Brain microvascular endothelial cell (primary cell): ENCODE results near the gene ZNF557.
A peak's percentile ranks its signal among the peaks of the same experiment; 100 is the strongest.

ENCODE experiments used
- DNase-seq: peaks from one replicate; pipeline ENCODE4 v3.0.0-alpha.2; 2020
- H3K27ac ChIP-seq: fragments of 250-450 bp; sonication (Bioruptor Pico); 2 replicates; pipeline ENCODE4 v1.5.1; 2020; ENCODE audit warnings: mild to moderate bottlenecking, moderate library complexity
- H3K27me3 ChIP-seq: fragments of 250-450 bp; sonication (Bioruptor Pico); replicated peaks from 2 replicates; pipeline ENCODE4 v1.5.1; 2020; ENCODE audit warnings: mild to moderate bottlenecking
- H3K36me3 ChIP-seq: fragments of 250-450 bp; sonication (Bioruptor Pico); replicated peaks from 2 replicates; pipeline ENCODE4 v1.5.1; 2020; ENCODE audit warnings: mild to moderate bottlenecking
- H3K4me3 ChIP-seq: 2 replicates; pipeline ENCODE4 v1.5.1; 2011; ENCODE audit warnings: low read depth, mild to moderate bottlenecking, control low read depth, low read length, moderate library complexity
- in situ Hi-C: cut with HindIII; loops from 2 replicates; pipeline ENCODE4 v1.10.0; 2017; ENCODE audit warnings: low sequenced_read_pairs, low pct_ligation_motif_present
- TF ChIP-seq, protein P1 (sequence below): IDR thresholded peaks from 2 replicates; pipeline ENCODE4 v1.5.1; 2011; ENCODE audit warnings: low read depth, mild to moderate bottlenecking, moderate library complexity, low read length, control low read depth, inconsistent platforms; ENCODE audit errors: missing control alignments

The ZNF557 gene

DNA sequence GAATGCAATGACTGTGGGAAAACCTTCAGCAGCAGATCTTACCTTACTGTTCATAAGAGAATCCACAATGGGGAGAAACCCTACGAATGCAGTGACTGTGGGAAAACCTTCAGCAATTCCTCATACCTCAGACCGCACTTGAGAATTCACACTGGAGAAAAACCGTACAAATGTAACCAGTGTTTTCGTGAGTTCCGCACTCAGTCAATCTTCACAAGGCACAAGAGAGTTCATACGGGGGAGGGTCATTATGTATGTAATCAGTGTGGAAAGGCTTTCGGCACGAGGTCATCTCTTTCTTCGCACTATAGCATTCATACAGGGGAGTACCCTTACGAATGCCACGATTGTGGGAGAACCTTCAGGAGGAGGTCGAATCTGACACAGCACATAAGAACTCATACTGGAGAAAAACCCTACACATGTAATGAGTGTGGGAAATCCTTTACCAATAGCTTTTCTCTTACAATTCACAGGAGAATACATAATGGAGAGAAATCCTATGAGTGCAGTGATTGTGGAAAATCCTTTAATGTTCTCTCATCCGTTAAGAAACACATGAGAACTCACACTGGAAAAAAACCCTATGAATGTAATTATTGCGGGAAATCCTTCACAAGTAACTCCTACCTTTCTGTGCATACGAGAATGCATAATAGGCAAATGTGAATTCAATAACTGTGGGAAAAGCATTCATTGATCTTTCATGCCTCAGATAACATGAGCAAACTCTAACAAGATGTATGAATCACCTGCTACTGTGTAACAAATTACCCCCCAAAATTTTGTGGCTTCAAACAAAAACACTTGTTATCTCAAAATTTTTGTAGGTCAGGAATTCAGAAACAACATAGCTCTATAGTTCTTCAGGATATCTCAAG, 13.8 kb downstream of the ZNF557 start:
- DNase-seq: peak; percentile 5
- in situ Hi-C loops: no loop called here
- H3K27ac ChIP-seq: no peak overlapping the region
- peaks cover 63% of the 10 kb centered on the region for H3K36me3 ChIP-seq
- H3K27me3 ChIP-seq: no peaks in the 10 kb centered on the region
- TF ChIP-seq, protein P1, sequence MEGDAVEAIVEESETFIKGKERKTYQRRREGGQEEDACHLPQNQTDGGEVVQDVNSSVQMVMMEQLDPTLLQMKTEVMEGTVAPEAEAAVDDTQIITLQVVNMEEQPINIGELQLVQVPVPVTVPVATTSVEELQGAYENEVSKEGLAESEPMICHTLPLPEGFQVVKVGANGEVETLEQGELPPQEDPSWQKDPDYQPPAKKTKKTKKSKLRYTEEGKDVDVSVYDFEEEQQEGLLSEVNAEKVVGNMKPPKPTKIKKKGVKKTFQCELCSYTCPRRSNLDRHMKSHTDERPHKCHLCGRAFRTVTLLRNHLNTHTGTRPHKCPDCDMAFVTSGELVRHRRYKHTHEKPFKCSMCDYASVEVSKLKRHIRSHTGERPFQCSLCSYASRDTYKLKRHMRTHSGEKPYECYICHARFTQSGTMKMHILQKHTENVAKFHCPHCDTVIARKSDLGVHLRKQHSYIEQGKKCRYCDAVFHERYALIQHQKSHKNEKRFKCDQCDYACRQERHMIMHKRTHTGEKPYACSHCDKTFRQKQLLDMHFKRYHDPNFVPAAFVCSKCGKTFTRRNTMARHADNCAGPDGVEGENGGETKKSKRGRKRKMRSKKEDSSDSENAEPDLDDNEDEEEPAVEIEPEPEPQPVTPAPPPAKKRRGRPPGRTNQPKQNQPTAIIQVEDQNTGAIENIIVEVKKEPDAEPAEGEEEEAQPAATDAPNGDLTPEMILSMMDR: no peak
- no peak overlapping the region for H3K4me3 ChIP-seq

DNA sequence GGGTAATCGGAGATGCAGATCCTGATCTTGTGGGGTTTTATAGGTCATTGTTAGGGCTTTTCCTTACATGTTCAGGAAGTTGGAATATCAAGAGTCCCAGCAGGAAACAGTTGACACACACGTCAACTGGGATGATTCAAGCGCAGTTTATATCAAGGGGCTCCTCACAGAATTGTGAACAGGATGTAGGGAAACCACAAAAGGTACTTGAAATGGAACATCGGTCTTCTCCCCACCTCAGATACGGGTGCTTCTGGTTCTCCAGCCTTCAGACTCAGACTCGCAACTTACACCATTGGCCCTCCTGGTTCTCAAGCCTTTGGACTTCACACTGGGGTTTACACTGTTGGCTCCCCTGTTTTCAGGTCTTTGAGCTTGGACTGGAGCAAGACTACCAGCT, 19.5 kb downstream of the ZNF557 start:
- in situ Hi-C loops: no loop called here
- Histone ChIP-seq H3K4me3 (no peak overlapping the region), H3K36me3 (peaks cover 8% of the 10 kb centered on the region), H3K27me3 (no peaks in the 10 kb centered on the region), H3K27ac (no peak overlapping the region)
- TF ChIP-seq, protein P1: no peak
- DNase-seq: no peak

DNA sequence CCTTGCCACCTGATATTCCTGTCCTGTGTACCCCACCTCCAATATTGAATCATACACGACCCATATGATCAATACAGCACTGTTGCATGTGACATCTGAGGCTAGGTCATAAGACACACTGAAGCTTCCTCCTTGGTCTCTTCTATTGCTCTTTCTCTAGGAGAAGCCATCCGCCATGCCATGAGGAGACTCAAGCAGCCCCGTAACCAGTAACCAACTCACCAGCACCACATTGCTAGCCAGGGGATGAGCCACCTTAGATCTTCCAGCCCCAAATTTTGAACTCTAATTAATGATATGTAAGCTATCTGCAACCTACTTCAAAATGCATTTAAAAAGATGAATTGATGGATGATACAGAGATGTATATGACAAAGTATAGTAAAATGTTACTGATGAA, 28.6 kb downstream of the ZNF557 start:
- Histone ChIP-seq H3K27me3 (no peaks in the 10 kb centered on the region), H3K4me3 (no peak overlapping the region), H3K27ac (no peak overlapping the region), H3K36me3 (no peaks in the 10 kb centered on the region)
- no peak for DNase-seq
- TF ChIP-seq, protein P1: no peak
- in situ Hi-C loops: no loop called here

DNA sequence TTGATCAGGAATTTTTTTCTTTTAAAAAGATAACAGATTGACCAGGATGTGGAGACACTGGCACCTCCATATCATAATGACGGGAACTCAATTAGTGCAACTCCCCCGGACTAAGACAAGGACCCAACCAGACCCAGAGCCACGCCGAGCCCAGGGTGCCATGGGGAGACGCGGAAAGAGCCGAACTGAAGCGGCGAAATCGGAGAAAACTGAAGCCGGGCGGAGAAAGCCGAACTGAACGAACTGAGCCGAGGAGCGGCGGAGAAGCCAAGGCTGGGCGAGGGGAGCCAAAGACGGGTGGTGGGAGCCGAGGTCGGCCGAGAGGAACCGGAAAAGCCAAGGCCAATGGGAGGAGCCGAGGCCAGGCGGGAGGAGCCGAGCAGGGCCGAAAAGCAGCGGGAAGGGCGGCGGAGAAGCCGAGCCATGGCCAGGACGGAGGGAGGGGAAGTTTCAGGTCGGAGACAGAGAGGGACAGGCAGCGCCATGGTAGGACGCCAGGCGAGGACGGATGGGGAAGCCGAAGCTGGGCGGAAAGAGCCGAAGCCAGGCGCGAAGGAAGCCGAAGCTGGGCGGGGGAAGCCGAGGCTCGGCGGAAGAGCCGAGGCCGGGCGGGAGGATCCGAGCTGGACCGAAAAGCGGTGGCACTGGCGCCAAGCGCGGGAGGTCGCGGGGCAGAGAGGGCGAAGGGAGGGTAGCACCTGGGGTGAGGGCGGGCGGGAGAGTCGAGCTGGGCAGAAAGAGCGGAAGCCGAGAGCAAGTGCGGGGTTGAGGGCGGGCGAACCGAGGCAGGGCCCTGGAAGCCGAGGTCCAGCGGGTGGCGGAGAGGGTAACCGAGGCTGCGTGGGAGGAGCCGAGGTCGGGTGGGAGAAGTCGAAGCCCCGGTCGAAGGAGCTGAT, 29.4 kb downstream of the ZNF557 start:
- Histone ChIP-seq H3K27me3 (no peaks in the 10 kb centered on the region), H3K4me3 (peak overlapping the region; percentile 80), H3K36me3 (no peaks in the 10 kb centered on the region), H3K27ac (peak overlapping the region; percentile 70)
- peak; percentile 82 for DNase-seq
- in situ Hi-C loops: no loop called here
- TF ChIP-seq, protein P1: no peak

DNA sequence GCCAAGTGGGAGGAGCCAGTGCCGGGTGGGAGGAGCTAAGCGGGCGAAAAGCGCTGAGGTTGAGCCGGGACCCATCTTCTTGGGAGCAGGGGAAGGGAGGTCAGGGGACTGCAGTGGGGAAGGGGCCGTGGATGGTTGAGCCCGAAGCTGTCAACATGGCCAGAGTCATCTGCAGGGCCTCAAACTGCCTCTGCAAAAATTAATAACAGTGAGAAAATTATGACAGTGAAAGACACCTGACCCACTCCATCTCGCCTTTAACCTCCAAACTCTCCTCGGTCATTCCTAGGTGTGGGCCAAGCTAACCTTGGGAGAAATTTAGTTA, 30.1 kb downstream of the ZNF557 start:
- DNase-seq: no peak
- peak overlapping the region; percentile 70 for H3K27ac ChIP-seq
- TF ChIP-seq, protein P1: no peak
- no peaks in the 10 kb centered on the region for H3K27me3 ChIP-seq
- H3K4me3 ChIP-seq: peak overlapping the region; percentile 80
- no peaks in the 10 kb centered on the region for H3K36me3 ChIP-seq
- in situ Hi-C loops: no loop called here
